HCEC 1CT (cell line): ENCODE measurements around the gene SUFU.
"Not testable (repeated sequence)": the region's sequence is repeated elsewhere in the genome, so short reads cannot be mapped to it uniquely, and the experiment has no call there.

Experiments
- DNase-seq: peaks from one replicate; pipeline ENCODE4 v3.0.0-alpha.2; 2017

The SUFU gene

DNA sequence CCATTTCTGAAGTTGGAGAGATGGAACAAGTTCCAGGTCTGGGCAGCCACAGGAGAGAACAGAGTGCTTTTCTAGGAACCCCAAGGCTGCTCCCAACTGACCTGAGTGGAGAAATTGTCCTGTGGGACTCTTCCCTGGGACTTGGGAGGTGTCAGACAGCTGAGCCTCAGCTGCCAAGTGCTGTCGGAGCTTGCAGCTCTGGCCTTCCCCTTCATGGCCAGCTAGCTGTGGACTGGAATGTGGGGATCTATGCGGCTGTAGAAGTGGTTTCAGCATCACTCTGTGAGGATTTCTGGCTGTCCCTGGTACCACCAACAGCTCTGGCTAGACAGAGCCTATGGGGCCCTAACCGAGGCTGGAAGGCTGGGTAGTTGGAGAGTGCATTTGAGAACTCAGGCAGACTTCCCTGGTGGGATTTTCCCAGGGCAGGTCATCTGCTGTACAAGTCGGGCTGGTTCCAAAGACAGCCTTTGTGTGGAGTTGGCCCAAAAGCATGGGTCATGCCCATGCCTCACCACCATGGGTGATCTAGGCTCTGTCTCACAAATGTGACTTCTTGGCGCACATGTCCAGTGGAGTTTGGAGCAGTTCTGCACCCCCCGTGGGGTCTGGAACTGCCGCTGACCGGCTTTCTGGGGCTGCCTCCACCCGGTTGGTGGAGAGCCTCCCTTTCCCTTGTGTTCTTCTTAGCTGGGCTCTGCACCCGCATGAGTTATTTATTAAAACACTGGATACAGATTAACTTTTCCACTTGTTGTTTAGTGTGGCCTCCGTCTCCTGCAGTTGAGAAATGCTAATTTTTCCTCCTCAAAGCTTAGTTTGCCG is 10.9 kb downstream of the SUFU start:
- no peak for DNase-seq

DNA sequence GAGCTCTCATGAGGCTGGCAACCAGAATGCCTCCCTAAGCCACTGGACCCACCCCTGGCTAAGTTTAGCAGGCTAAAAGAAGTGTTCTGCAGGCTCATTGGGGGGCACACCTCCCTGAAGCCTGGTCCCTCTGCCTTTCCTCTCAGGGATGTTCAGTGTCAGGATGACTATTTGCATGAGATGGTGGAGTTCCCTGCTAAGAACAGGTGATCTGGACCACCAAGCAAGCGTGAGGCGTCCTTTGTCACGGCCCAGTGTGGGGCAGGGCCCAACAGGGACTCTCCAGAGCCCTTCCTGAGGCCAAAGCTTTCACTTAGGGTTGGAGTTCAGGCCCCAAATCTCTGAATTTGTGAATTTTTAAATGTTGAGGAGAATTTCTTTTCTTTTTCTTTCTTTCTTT is 12.0 kb downstream of the SUFU start:
- no peak for DNase-seq

- DNase-seq: peak; percentile 2
These were observed 13.8 kb downstream of the SUFU start for GRCh38 chr10:102517553-102517952.

GRCh38 chr10:102519246-102519825 is 15.6 kb downstream of the SUFU start:
- DNase-seq: no peak

DNA sequence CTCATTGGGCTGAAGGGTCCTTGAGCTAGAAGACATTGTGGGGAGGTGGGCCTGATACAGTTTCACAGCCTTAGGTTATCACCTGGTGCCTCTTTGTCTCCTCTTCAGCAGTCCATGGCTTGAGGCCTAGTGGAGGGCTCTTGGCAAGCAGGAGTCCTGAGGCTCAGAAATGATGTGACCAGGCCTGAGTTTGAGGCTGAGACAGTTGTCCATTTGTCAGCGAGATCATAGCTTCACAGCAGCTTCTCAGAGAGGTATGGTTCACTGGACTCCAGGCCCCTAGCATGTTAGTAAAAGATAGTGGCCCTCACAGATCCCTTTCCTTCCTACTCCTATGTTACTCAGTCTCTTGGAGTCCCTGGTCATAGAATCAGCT is 19.1 kb downstream of the SUFU start:
- no peak for DNase-seq

DNA sequence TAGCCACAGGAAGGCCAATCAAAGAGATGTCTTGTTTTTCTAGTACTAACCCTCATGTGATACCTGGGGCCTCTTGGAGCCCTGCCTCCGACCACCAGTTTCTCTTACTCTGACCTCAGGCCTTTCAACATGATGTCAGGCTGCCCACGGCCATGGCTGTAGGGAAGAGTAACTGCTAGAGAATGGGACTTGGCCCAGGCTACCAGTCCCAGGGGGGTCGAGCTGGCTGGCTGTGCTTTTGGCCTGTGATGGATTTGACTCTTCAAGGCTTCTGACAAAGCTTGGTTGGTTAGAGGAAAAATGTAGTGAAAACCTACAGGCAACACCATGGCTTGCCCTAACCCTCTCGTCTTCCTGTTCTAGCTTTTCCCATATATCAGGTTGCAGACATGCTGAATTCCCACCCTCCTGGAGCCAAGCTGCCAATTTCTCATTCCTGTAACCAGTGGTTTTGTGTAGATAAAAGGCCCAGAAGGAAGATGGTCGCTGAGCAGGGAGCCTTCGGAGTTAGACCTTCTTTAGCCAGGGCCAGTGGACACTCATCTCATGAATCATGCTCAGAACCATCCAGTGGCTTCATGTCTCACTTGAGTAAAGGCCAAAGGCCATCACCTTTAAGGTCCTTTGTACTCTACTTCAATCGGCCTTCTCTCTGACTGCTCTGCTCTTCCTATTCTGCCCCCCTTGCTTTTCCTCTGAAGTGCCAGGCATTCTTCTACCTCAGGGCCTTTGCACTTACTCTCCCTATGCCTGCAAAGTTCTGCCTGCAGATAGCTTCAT is 19.7 kb downstream of the SUFU start:
- DNase-seq: peak; percentile 73

- DNase-seq: no peak
These were observed 21.0 kb downstream of the SUFU start for GRCh38 chr10:102524746-102525145.

GRCh38 chr10:102527546-102527945 is 23.8 kb downstream of the SUFU start:
- DNase-seq: no peak

- no peak for DNase-seq
These were observed 30.6 kb downstream of the SUFU start for GRCh38 chr10:102534333-102534732.

GRCh38 chr10:102534966-102535365 is 31.2 kb downstream of the SUFU start:
- DNase-seq: not testable (repeated sequence)

- no peak for DNase-seq
These were observed 31.8 kb downstream of the SUFU start for GRCh38 chr10:102535481-102536147.

- DNase-seq: no peak
These were observed 33.6 kb downstream of the SUFU start for GRCh38 chr10:102537367-102537766.

DNA sequence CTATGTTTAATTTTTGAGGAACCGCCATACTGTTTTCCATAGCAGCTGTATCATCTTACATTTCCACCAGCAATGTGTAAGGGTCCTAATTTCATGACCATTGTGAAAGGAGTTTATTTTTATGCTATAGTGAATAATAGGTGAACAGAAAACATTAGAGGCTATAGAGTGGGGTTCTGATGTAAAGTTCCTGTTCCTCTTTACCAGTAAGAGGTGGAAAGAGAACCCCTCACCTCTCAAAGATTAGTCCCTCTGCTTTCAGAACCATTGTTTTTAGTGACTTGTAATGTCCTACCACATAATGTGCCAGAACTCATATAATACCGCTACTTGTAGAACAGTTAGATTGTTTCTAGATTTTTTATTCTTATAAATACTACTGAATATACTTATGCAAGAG is 34.2 kb downstream of the SUFU start:
- DNase-seq: no peak

- no peak for DNase-seq
These were observed 35.0 kb downstream of the SUFU start for GRCh38 chr10:102538811-102539210.

DNA sequence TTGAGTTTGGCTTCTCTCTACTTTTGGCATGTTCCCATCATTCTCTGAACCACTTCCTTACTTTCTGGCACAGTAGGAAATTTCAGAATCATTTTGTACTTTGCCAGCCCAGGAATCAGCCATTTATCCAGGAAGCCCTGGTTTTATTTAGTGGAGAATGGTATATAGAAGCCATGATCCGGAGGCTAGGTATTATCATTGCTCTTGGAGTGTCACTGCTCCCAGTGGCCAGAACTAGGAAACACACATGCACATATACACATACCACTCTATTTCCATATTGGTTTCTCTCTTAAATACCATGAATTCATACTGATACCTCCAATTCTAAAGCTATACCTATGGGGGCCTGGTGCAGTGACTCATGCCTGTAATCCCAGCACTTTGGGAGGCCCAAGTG is 36.3 kb downstream of the SUFU start:
- peak; percentile 45 for DNase-seq

DNA sequence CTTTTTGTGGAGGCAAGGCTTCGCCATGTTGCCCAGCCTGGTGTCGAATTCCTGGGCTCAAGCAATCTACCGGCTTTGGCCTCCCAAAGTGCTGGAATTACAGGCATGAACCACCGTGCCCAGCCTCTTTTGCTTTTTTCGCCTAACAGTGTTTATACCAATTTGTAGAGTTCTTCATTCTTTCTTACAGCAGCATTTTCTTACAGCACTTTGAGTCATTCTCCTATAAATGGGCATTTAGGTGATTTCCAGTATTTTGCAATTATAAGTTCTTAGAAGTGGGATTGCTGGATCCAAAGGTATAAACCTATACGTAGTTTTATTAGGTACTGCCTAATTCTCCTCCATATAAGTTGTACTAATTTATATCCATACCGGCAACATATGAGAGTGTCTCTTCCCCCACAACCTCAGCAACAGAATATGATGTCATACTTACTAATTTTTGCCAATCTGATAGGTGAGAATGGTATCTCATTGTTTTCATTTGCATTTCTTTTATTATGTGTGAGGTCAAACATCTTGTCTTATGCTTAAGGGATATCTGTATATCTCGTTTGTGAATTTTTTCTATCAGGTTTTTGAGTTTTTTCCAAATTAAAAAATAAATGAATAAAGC is 39.1 kb downstream of the SUFU start:
- peak; percentile 39 for DNase-seq

GRCh38 chr10:102545265-102545871 is 41.6 kb downstream of the SUFU start:
- DNase-seq: no peak

DNA sequence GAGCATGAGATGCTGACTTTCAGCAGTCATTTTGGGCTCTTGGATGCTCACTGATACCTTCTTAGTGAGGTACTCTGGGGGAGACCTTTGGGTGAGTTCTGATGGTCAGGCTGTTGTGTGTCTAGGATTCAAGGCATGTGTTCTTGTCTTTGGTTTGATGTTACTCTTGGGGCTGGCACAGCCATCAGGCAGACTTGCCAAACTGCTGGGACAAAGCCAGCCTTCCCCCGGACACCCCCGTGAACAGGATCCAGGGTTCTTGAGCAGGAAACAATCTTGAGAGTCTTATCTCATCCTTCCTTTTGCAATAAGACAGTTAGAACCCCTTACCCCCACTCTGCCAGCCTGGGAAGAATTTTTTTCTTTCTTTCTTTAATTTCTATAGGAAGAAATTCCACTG is 42.2 kb downstream of the SUFU start:
- no peak for DNase-seq

GRCh38 chr10:102546606-102547320 is 43.0 kb downstream of the SUFU start:
- peak; percentile 22 for DNase-seq

DNA sequence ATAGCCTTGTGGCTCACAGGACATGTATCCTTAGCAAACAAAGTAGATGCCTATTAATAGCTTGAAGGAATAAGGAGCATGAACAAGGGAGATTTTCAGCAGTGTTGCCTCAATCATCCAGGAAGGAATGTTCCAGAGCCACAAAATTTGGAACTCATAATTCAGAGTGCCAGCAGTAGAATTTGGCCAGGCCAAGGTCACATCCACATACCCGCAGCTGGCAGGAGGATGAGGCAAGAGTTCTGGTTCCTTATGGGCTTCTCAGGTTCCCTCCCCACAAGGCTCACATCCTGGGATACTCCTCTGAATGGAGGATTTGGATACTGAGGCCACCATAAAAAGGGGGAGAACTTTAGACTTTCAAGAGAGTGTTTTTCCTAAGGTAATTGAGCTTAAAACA is 45.8 kb downstream of the SUFU start:
- no peak for DNase-seq

DNA sequence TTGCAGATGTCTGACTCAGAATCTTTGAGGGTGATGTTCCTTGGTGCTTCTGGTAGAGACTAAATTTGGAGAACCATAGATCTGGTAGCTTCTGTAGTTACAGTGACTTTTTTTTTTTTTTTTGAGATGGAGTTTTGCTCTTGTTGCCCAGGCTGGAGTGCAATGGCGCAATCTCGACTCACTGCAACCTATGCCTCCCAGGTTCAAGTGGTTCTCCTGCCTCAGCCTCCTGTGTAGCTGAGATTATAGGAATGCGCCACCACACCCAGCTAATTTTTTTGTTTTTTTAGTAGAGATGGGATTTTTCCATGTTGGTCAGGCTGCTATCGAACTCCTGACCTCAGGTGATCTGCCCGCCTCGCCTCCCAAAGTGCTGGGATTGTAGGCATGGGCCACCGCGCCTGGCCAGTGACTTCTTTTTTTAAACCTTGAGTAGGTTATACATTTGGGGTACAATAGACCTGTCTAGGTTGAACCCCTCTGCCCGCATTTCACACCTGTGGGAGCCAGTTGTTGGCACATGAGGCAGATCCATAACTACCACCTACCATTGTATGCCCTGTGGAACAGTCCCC is 47.0 kb downstream of the SUFU start:
- DNase-seq: no peak
